ENCODE measurements around the gene RBM11. TPM values are rescaled to one million over a fixed set of nuclear protein-coding genes. Genes with fewer than 3 reads are reported as not detected.

RBM11 gene
- total and polyA plus RNA-seq, 4 donors, result 2.0 to 6.1 (median 4.1) TPM

DNA sequence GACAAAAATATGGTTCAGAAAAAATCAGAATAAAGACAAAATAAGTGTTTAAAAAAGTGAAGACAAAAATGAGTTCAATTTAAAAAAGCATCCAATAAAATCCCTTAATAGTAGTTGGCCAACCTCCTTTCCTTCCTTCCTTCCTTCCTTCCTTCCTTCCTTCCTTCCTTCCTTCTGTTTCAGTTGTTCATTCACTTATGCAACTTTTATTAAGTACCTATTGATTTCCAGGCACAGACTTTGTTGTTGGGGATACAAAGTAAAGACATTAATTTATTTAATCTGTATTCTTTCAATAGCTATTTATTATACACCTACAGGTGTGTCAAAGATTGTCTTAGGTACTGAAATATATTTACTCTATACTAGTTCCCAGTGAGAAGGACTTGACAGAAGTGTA, 2.8 kb upstream of the RBM11 start:
- DNase-seq, result no peak
- peaks cover 0 to 6% (median 0%) of the 10 kb centered on the region in 5 donors for H3K4me1 ChIP-seq (ENCODE audit: control insufficient read depth in 5 of 5, insufficient read depth in 5 of 5, low read length in 5 of 5)
- ATAC-seq (ENCODE audit: insufficient read depth, low FRiP score), result no peak
- H3K9ac ChIP-seq (ENCODE audit: insufficient read depth in 1 of 2, low read length in 2 of 2), result no peak overlapping the region
- no peaks in the 10 kb centered on the region for H3K36me3 ChIP-seq (ENCODE audit: control insufficient read depth in 4 of 4, insufficient read depth in 4 of 4, low read length in 4 of 4)
- no peaks in the 10 kb centered on the region for H3K9me3 ChIP-seq (ENCODE audit: control insufficient read depth in 4 of 4, insufficient read depth in 3 of 4, low read length in 3 of 4)
- H3K4me3 ChIP-seq, result no peak overlapping the region
- H3K27me3 ChIP-seq (ENCODE audit: control insufficient read depth in 3 of 3, insufficient read depth in 3 of 3, low read length in 2 of 3), result no peaks in the 10 kb centered on the region
- no peak overlapping the region for H3K27ac ChIP-seq (ENCODE audit: low read depth in 1 of 2, low read length in 1 of 2)
- no peak for TF ChIP-seq CTCF (IDR thresholded peaks at IDR 0.05; ENCODE audit: control extremely low read depth, extremely low read depth)

GRCh38 chr21:14223365-14223764, 7.4 kb downstream of the RBM11 start:
- WGBS, 2 donors, result 95 to 97% methylated on average over 1 of the region's 1 CpG
- H3K4me1 ChIP-seq (ENCODE audit: control insufficient read depth in 5 of 5, insufficient read depth in 5 of 5, low read length in 5 of 5), result no peaks in the 10 kb centered on the region
- TF ChIP-seq CTCF (IDR thresholded peaks at IDR 0.05; ENCODE audit: control extremely low read depth, extremely low read depth), result no peak
- ATAC-seq (ENCODE audit: insufficient read depth, low FRiP score) (no peak), DNase-seq (no peak)
- no peaks in the 10 kb centered on the region for H3K27me3 ChIP-seq (ENCODE audit: control insufficient read depth in 3 of 3, insufficient read depth in 3 of 3, low read length in 2 of 3)
- no peaks in the 10 kb centered on the region for H3K9me3 ChIP-seq (ENCODE audit: control insufficient read depth in 4 of 4, insufficient read depth in 3 of 4, low read length in 3 of 4)
- no peak overlapping the region for H3K4me3 ChIP-seq
- H3K9ac ChIP-seq (ENCODE audit: insufficient read depth in 1 of 2, low read length in 2 of 2), result no peak overlapping the region
- H3K27ac ChIP-seq (ENCODE audit: low read depth in 1 of 2, low read length in 1 of 2), result no peak overlapping the region
- H3K36me3 ChIP-seq (ENCODE audit: control insufficient read depth in 4 of 4, insufficient read depth in 4 of 4, low read length in 4 of 4), result no peaks in the 10 kb centered on the region

GRCh38 chr21:14229399-14229798, 13.4 kb downstream of the RBM11 start:
- H3K9ac ChIP-seq (ENCODE audit: insufficient read depth in 1 of 2, low read length in 2 of 2), result no peak overlapping the region
- no peaks in the 10 kb centered on the region for H3K4me1 ChIP-seq (ENCODE audit: control insufficient read depth in 5 of 5, insufficient read depth in 5 of 5, low read length in 5 of 5)
- no peak overlapping the region for H3K27ac ChIP-seq (ENCODE audit: low read depth in 1 of 2, low read length in 1 of 2)
- DNase-seq (no peak), ATAC-seq (ENCODE audit: insufficient read depth, low FRiP score) (no peak)
- no peaks in the 10 kb centered on the region for H3K36me3 ChIP-seq (ENCODE audit: control insufficient read depth in 4 of 4, insufficient read depth in 4 of 4, low read length in 4 of 4)
- peaks cover 0 to 9% (median 7%) of the 10 kb centered on the region in 4 donors for H3K9me3 ChIP-seq (ENCODE audit: control insufficient read depth in 4 of 4, insufficient read depth in 3 of 4, low read length in 3 of 4)
- no peak overlapping the region for H3K4me3 ChIP-seq
- WGBS, 2 donors, result 77 to 82% methylated on average over 1 of the region's 1 CpG
- H3K27me3 ChIP-seq (ENCODE audit: control insufficient read depth in 3 of 3, insufficient read depth in 3 of 3, low read length in 2 of 3), result no peaks in the 10 kb centered on the region
- TF ChIP-seq CTCF (IDR thresholded peaks at IDR 0.05; ENCODE audit: control extremely low read depth, extremely low read depth), result no peak

GRCh38 chr21:14235101-14235500, 19.1 kb downstream of the RBM11 start:
- no peak for TF ChIP-seq CTCF (IDR thresholded peaks at IDR 0.05; ENCODE audit: control extremely low read depth, extremely low read depth)
- Histone ChIP-seq H3K4me1 (ENCODE audit: control insufficient read depth in 5 of 5, insufficient read depth in 5 of 5, low read length in 5 of 5) (no peaks in the 10 kb centered on the region), H3K9ac (ENCODE audit: insufficient read depth in 1 of 2, low read length in 2 of 2) (no peak overlapping the region), H3K27ac (ENCODE audit: low read depth in 1 of 2, low read length in 1 of 2) (no peak overlapping the region), H3K36me3 (ENCODE audit: control insufficient read depth in 4 of 4, insufficient read depth in 4 of 4, low read length in 4 of 4) (no peaks in the 10 kb centered on the region), H3K4me3 (no peak overlapping the region), H3K9me3 (ENCODE audit: control insufficient read depth in 4 of 4, insufficient read depth in 3 of 4, low read length in 3 of 4) (peaks cover 0 to under 1% (median 0%) of the 10 kb centered on the region in 4 donors), H3K27me3 (ENCODE audit: control insufficient read depth in 3 of 3, insufficient read depth in 3 of 3, low read length in 2 of 3) (no peaks in the 10 kb centered on the region)
- WGBS, 2 donors, result 84 to 91% methylated on average over 5 of the region's 5 CpGs
- DNase-seq (no peak), ATAC-seq (ENCODE audit: insufficient read depth, low FRiP score) (no peak)
